Fibroblast of skin of scalp (primary cell): ENCODE measurements around the gene USP32. TPM values are rescaled to one million over a fixed set of nuclear protein-coding genes. Genes with fewer than 3 reads are reported as not detected.
"Not testable (repeated sequence)": the region's sequence is repeated elsewhere in the genome, so short reads cannot be mapped to it uniquely, and the experiment has no call there.

Experiments used
- DNase-seq: peaks from one replicate; pipeline ENCODE4 v3.0.0-alpha.2; 2013
- polyA plus RNA-seq, 2 experiments: library from polyadenylated mRNA; unstranded; fragments of 120-200 nt; gene quantifications; one replicate each; pipeline ENCODE4 v1.2.1, GENCODE V29; 2013; ENCODE audit not compliant: insufficient read length in 2 of 2

Gene USP32
- polyA plus RNA-seq (2013, experiment 1 of 2; ENCODE audit: insufficient read length) = 39.6 TPM
- polyA plus RNA-seq (2013, experiment 2 of 2; ENCODE audit: insufficient read length) = 38.0 TPM

DNA sequence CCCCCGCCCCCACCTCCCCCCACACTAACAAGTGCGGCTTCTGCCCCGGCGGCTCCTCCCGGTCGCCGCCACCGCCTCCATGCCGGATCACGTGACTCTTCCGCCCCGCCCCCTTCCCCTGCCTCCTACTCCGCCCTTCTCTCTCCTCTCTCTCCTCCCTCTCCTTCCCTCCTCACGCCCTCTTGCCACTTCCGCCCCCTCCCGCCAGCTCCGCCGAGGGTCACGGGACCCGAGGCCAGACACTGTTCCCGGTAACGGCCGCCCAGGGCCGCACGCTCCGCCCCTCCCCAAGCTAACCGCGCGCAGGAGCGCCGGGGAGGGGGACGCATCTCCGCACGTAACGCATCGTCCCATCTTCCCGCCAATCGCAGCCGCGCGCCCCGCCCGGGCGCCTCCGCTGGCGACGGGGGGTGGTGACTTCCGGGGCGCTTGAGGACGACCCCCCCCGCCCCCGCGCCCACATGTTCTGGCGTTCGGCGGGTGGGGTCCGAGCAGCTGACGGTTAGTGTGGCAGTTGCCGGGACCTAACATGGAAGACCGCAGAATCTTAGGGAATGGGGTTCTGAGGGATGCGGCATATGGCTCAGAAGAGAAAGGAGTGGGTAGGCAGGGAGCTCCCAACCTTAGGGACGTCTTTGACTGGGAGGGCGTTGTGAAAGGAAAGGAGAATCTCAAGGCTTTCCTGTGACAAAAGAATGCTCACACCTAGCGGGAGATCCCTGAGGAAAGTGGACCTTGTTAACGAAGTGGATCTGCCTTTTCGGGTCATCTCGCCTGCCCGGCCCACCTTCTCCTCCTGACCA is at the start of gene USP32:
Gene USP32, minus strand, starts transcription at position 92 of the 803 bp plus-strand sequence. CDS start 194 bp downstream, outside the sequence.
- DNase-seq = peak; percentile 99

GRCh38 chr17:60439501-60439900 is 47.6 kb upstream of the USP32 start:
- peak; percentile 20 for DNase-seq

GRCh38 chr17:60436676-60437075 is 44.7 kb upstream of the USP32 start:
- DNase-seq = no peak

DNA sequence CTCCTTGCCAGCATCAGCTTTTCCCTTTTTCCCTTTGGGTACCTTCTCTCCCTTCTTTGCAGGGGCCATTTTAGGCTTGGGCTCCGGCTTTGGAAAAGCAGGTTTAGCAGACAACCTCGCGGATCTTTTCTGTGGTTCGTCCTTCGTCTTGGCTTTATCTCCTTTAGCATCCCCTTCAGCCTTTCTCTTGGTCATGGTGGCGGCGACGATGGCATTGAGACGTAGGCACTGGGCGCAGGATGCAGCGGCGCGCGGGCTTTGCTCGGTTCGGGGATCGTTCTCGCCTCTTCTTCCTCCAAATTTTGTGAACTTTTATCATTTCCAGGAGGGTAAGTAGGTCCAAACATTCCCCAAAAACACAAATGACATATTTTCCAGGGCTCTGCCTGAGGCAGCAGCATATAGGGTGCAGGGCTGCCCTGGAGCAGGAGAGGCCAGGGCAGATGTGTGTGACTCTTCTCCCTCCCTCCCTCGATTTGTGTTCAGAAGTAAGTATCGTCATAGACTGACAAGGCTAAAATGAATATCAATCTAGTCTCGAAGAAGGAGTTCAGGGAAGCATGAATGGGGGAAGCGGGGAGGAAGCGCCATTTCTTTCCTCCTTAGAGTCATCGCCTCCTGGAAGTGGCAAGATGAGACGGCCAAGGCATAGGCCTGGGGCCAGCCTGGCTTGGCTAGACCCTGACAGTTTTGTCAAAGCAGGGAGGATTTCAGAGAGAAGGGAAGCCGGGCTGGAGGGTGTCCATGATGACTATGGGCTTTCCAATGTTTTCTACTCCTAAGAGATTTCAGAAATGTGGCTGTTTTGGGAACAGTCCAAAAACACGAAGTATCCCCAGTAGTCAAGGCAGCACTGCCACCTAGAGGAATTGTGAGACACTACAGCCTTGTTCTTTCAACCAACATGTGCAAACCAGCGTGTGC is 43.6 kb upstream of the USP32 start:
- peak; percentile 94 for DNase-seq

DNA sequence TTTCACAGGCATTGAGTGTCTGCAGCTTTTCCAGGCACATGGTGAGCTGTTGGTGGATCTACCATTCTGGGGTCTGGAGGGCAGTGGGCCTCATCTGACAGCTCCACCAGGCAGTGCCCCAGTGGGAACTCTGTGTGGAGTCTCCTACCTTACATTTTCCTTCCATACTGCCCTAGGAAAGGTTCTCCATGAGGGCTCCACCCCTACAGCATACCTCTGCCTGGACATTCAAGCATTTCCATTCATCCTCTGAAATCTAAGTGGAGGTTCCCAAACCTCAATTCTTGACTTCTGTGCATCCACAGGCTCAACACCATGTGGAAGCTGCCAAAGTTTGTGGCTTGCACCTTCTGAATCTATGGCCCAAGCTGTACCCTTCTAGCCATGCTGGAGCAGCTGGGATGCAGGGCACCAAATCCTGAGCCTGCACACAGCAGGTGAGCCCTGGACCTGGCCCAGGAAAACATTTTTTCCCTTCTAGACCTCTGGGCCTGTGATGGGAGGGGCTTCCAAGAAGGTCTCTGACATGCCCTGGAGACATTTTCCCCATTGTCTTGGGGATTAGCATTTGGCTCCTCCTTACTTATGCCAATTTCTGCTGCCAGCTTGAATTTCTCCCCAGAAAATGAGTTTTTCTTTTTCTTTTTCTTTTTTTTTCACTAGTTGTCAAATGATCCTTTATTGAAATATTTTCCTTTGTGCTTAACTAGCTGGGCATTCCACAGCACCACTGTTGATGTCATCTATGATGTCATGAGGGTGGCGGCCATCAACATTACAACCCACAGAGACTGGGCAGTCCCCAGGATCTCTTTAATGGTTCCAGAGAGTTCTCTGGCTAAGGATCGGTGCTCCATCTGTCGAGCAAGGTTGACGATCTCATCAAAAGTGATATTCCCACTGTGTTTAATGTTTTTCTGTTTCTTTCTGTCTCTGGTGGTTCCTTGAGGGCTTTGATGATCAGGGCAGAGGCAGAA is 41.4 kb upstream of the USP32 start:
- not testable (repeated sequence) for DNase-seq

- not testable (repeated sequence) for DNase-seq
Measured at GRCh38 chr17:60430561-60430960, 38.6 kb upstream of the USP32 start.

GRCh38 chr17:60428491-60428890 is 36.6 kb upstream of the USP32 start:
- not testable (repeated sequence) for DNase-seq

DNA sequence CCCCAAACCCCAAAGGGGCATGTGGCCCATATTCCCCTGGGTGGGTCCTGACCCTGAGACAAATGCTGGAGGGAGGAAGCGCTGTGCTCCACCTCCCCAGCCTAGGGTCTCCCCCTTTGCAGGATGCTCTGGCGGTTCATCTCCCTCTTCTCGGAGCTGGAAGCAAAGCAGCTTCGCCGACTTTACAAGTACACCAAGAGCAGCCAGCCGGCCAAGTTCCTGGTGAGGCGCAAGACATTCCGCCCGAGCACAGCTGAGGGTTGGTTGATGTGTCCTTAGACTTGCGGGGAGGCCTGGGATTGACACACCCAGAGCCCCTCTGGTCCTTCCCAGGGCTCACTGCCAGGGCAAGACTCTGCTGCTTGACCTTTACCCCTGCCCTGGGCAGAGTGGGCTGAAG is 34.7 kb upstream of the USP32 start:
- no peak for DNase-seq

GRCh38 chr17:60425626-60426025 is 33.7 kb upstream of the USP32 start:
- no peak for DNase-seq

- DNase-seq = no peak
Measured at GRCh38 chr17:60423865-60424264, 31.9 kb upstream of the USP32 start.

DNA sequence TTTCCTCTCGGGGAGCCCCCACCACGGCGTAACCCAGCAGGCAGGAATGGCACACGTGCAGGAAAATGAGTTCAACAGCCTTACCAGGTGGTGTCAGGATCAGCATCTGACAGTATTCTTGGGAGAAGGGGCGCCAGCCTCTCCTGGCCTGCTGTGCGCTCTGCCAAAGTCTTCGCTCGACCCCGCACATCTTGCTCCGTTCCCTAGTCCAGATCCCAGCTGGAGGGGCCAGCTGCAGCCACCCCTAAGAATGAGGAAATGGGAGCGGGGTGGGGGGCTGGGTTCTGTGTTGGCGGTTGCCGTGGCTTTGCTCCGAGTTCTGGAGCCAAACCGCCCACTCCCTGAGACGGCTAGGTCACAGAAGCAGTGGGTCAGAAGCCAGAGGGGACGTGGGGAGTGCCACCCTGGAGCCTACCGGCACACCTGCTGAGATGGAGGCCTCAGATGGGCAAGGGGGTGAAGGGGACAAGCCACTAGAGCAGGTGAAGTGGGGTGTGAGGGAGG is 30.3 kb upstream of the USP32 start, which contains the start of gene CHCT1:
Gene CHCT1, plus strand, starts transcription at position 328 of the 504 bp plus-strand sequence. Its CDS starts 104 bp downstream, at position 432.
- DNase-seq = no peak

- peak; percentile 79 for DNase-seq
Measured at GRCh38 chr17:60421273-60422161, 29.6 kb upstream of the USP32 start.

DNA sequence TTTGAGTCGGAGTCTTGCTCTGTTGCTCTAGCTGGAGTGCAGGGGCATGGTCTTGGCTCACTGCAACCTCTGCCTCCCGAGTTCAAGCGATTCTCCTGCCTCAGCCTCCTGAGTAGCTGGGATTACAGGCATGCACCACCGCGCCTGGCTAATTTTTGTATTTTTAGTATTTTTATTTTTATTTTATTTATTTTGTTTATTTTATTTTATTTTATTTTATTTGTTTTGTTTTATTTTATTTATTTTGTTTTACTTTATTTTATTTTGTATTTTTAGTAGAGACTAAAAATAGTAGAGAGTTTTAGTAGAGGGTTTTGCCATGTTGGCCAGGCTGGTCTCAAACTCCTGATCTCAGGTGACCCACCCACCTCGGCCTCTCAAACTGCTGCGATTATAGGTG is 27.9 kb upstream of the USP32 start:
- not testable (repeated sequence) for DNase-seq

DNA sequence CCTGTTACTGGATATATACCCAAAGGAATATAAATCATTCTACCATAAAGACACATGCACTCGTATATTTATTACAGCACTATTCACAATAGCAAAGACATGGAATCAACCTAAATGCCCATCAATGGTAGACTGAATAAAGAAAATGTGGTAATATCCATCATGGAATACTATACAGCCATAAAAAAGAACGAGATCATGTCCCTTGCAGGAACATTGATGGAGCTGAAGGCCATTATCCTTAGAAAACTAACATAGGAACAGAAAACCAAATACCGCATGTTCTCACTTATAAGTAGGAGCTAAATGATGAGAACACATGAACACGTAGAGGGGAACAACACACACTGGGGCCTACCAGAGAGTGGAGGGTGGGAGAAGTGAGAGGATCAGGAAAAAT is 27.1 kb upstream of the USP32 start:
- not testable (repeated sequence) for DNase-seq

DNA sequence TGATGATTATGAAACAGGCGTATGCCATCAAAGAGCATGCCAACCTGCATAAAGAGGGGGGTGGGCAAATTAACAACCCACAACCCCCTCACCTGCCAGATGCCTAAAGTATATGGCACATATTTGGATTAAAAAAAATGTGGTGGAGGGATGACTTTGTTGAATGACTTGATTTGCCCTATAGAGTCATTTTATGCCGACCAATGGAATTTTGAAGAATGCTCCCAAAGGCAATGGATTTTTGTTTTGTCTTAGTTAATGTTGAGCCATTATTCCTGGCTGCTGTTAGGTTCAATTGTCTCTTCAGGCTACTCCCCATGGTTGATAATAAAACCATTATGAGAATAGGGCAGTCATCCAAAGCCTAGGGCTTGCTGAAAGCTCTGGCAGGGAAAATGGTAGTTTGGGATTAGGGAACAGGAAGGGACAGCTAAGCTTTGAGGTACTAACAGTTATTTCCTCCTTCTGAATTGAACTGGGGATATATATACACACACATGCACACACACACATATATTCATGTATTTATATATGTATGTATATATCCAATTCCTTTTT is 24.5 kb upstream of the USP32 start:
- no peak for DNase-seq

GRCh38 chr17:60415146-60415545 is 23.2 kb upstream of the USP32 start:
- no peak for DNase-seq

DNA sequence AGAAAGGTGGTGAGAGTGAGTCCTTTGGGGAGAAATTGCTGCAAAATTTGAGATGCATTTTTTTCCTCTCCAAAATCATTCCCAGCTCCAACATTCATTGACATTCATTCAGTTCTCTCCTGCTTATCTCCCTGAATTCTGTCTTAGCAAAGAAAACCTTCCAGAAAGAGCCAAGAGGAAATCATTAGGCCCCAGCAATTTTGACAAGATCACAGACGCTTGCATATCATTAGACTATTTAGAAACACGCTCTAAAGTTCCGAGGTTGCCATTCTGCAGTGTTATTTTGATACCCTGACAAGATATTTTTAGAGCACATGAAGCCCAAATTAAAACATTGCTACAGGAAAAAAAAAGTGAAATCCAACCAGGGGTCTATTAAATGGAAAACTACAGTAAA is 20.8 kb upstream of the USP32 start:
- no peak for DNase-seq

DNA sequence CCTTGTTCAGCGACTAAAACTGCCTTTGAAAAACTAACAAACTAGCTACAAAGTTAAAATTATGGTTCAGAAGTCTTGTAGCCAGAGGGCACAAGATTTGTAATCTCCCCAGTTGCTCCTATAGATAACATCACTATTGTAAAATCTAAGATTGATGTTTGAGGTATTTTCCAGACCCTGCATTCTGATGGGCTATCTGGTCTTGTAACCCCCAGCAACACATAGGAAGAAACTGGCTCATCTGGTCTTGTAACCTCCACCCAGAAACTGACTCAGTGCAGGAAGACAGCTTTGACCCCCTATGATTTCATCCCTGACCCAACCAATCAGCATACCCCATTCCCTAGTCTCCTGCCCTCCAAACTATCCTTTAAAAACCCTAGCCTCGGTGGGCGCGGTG is 18.1 kb upstream of the USP32 start:
- no peak for DNase-seq

- no peak for DNase-seq
Measured at GRCh38 chr17:60406887-60407286, 15.0 kb upstream of the USP32 start.

DNA sequence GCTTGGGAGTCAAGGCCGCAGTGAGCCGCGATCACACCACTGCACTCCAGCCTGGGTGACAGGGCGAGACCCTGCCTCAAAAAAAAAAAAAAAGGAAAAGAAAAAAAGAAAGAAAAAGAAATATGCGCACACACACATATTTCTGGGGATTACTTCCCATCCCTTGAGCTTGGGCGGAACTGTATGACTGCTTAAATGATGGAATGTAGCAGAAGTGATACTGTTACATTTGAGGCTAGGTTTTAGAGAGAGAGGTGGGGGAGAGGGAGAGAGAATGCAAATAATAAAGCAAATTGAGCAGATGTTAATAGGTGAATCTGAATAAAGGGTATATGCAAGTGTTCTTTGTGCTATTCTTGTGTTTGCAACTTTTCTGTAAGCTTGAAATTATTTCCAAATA is 12.0 kb upstream of the USP32 start:
- DNase-seq = no peak

DNA sequence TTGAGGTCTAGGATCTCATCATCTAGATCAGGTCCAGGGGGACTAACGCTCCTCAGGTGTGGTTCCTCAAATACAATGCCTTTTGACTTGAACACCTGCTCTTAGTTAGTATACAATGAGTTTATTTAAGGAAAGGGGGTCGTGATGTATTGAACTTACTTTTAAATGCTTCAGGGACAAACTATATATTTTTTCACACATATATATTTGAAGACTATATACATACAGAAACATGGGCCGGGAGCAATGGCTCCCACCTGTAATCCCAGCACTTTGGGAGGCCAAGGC is 11.5 kb upstream of the USP32 start:
- no peak for DNase-seq
